ENCODE results near the gene FARP1. TPM values are rescaled to one million over a fixed set of nuclear protein-coding genes. Genes with fewer than 3 reads are reported as not detected.
A peak's percentile ranks its signal among the peaks of the same experiment; 100 is the strongest.

Gene FARP1
- total and polyA plus RNA-seq, 2 of the 13 experiments (the other 11 are each of a cell fraction or from before 2014, with no cell fraction given), result 70.6 to 126 TPM

DNA sequence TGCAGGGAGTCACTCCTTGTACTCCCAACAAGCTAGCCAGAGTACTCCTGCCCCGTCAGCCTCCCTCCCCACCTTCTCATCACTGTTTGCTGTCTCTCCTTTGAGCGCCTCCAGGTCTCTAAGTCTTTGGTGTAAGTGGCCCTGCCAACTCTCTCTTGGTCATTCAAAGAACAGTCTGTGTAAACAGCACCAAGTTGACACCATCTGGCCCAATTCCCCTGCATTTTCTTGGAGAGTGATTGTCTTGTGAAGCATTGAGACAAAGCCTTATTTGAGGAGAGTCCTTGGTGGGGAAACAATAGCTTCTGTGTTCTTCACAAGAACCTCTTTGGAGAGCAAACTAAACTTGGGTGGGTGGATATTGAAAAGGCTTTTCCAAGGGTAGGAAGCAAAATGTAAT is 148.8 kb downstream of the FARP1 start:
- Histone ChIP-seq H3K9me3 (ENCODE audit: low read length) (no peaks in the 10 kb centered on the region), H3K4me2 (ENCODE audit: low read depth, low read length) (peak overlapping the region; percentile 38), H3K27me3 (ENCODE audit: control insufficient read depth in 1 of 2, insufficient read depth in 2 of 2, low read length in 2 of 2) (no peaks in the 10 kb centered on the region), H3K79me2 (ENCODE audit: insufficient read depth, low read length) (peaks cover 92% of the 10 kb centered on the region), H3K36me3 (replicated peaks in 1 of 2; ENCODE audit: control insufficient read depth in 1 of 2, insufficient read depth in 2 of 2, low read length in 2 of 2) (peaks cover 4 to 22% of the 10 kb centered on the region in 2 experiments; a peak in 3 of 5 replicates), H3K4me1 (ENCODE audit: insufficient read depth, low read length) (peaks cover 72% of the 10 kb centered on the region), H3K27ac (ENCODE audit: extremely low read length, insufficient read depth, low read length) (peak overlapping the region; percentile 51), H2AFZ (ENCODE audit: low read length) (no peak overlapping the region), H4K20me1 (ENCODE audit: insufficient read depth, low read length) (peaks cover 66% of the 10 kb centered on the region), H3K9ac (ENCODE audit: insufficient read depth, low read depth, low read length) (no peak overlapping the region), H3K4me3 (replicated peaks in 1 of 3; ENCODE audit: insufficient read depth in 1 of 3, low read depth in 2 of 3, low read length in 3 of 3) (no peak overlapping the region)
- WGBS (ENCODE audit: low lambda C conversion rate), result 62% methylated on average over 2 of the region's 2 CpGs
- in situ Hi-C loops (cut with HindIII; ENCODE audit: extremely low pct_ligation_motif_present, low pct_unique_long_range_greater_than_20kb), result no loop called here
- DNase-seq (ENCODE audit: low spot score) (peak; percentile 58), FAIRE-seq (peak; percentile 71), ATAC-seq (peak; percentile 32; the same call in 2 of the 3 replicates)
- POLR2A ChIA-PET, result interaction anchor here (1.1 to 2.6 kb wide), 4 partner anchors 9 to 45 kb away, joined by 3 to 10 read pairs (median 4); no protein-coding TSS in a partner anchor
- CTCF ChIA-PET (ENCODE audit: low intra/inter-chr PET ratio, low total read pairs), result no interaction called here
- intact Hi-C loops (cut with micrococcal nuclease; ENCODE audit: unreplicated experiment), result no loop called here
- no TSS peak for BruUV-seq (replicated peaks)
- no peak for TF ChIP-seq CHD4 (IDR thresholded peaks at IDR 0.05; ENCODE audit: borderline replicate concordance, low read length)
- no peak for TF ChIP-seq IRF2 (CRISPR knock-in tag; IDR thresholded peaks at IDR 0.05)
- TF ChIP-seq ZNF572 (CRISPR knock-in tag; IDR thresholded peaks at IDR 0.05), result no peak
- TF ChIP-seq, protein P1, sequence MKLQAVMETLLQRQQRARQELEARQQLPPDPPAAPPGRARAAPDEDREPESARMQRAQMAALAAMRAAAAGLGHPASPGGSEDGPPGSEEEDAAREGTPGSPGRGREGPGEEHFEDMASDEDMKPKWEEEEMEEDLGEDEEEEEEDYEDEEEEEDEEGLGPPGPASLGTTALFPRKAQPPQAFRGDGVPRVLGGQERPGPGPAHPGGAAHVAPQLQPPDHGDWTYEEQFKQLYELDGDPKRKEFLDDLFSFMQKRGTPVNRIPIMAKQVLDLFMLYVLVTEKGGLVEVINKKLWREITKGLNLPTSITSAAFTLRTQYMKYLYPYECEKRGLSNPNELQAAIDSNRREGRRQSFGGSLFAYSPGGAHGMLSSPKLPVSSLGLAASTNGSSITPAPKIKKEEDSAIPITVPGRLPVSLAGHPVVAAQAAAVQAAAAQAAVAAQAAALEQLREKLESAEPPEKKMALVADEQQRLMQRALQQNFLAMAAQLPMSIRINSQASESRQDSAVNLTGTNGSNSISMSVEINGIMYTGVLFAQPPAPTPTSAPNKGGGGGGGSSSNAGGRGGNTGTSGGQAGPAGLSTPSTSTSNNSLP (IDR thresholded peaks at IDR 0.05; ENCODE audit: low read depth, low read length), result no peak
- TF ChIP-seq TEAD3 (CRISPR knock-in tag; optimal IDR thresholded peaks at IDR 0.05; ENCODE audit: borderline replicate concordance), result peak; percentile 11
- TF ChIP-seq, protein P2, sequence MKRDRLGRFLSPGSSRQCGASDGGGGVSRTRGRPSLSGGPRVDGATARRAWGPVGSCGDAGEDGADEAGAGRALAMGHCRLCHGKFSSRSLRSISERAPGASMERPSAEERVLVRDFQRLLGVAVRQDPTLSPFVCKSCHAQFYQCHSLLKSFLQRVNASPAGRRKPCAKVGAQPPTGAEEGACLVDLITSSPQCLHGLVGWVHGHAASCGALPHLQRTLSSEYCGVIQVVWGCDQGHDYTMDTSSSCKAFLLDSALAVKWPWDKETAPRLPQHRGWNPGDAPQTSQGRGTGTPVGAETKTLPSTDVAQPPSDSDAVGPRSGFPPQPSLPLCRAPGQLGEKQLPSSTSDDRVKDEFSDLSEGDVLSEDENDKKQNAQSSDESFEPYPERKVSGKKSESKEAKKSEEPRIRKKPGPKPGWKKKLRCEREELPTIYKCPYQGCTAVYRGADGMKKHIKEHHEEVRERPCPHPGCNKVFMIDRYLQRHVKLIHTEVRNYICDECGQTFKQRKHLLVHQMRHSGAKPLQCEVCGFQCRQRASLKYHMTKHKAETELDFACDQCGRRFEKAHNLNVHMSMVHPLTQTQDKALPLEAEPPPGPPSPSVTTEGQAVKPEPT (CRISPR knock-in tag; IDR thresholded peaks at IDR 0.05; ENCODE audit: low read depth), result no peak
- TF ChIP-seq HDAC2 (CRISPR knock-in tag; IDR thresholded peaks at IDR 0.05), result no peak
- TF ChIP-seq SMAD1 (CRISPR knock-in tag; IDR thresholded peaks at IDR 0.05; ENCODE audit: borderline replicate concordance, low read depth), result no peak
- TF ChIP-seq, protein P3, sequence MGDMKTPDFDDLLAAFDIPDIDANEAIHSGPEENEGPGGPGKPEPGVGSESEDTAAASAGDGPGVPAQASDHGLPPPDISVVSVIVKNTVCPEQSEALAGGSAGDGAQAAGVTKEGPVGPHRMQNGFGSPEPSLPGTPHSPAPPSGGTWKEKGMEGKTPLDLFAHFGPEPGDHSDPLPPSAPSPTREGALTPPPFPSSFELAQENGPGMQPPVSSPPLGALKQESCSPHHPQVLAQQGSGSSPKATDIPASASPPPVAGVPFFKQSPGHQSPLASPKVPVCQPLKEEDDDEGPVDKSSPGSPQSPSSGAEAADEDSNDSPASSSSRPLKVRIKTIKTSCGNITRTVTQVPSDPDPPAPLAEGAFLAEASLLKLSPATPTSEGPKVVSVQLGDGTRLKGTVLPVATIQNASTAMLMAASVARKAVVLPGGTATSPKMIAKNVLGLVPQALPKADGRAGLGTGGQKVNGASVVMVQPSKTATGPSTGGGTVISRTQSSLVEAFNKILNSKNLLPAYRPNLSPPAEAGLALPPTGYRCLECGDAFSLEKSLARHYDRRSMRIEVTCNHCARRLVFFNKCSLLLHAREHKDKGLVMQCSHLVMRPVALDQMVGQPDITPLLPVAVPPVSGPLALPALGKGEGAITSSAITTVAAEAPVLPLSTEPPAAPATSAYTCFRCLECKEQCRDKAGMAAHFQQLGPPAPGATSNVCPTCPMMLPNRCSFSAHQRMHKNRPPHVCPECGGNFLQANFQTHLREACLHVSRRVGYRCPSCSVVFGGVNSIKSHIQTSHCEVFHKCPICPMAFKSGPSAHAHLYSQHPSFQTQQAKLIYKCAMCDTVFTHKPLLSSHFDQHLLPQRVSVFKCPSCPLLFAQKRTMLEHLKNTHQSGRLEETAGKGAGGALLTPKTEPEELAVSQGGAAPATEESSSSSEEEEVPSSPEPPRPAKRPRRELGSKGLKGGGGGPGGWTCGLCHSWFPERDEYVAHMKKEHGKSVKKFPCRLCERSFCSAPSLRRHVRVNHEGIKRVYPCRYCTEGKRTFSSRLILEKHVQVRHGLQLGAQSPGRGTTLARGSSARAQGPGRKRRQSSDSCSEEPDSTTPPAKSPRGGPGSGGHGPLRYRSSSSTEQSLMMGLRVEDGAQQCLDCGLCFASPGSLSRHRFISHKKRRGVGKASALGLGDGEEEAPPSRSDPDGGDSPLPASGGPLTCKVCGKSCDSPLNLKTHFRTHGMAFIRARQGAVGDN (CRISPR knock-in tag; IDR thresholded peaks at IDR 0.05), result no peak
- no peak for TF ChIP-seq ZNF672 (CRISPR knock-in tag; IDR thresholded peaks at IDR 0.05)
- no peak for TF ChIP-seq YEATS4 (CRISPR knock-in tag; IDR thresholded peaks at IDR 0.05; ENCODE audit: borderline replicate concordance)
- TF ChIP-seq ZC3H4 (CRISPR knock-in tag; IDR thresholded peaks at IDR 0.05; ENCODE audit: borderline replicate concordance), result no peak
- TF ChIP-seq PAWR (CRISPR knock-in tag; IDR thresholded peaks at IDR 0.05; ENCODE audit: borderline replicate concordance), result no peak
- TF ChIP-seq ZBTB1 (CRISPR knock-in tag; IDR thresholded peaks at IDR 0.05; ENCODE audit: borderline replicate concordance), result no peak
- TF ChIP-seq ZNF768 (CRISPR knock-in tag; IDR thresholded peaks at IDR 0.05), result no peak
- no peak for TF ChIP-seq DPF2 (CRISPR knock-in tag; IDR thresholded peaks at IDR 0.05; ENCODE audit: borderline replicate concordance, low read depth)
- TF ChIP-seq ZNF530 (CRISPR knock-in tag; IDR thresholded peaks at IDR 0.05; ENCODE audit: low read depth), result no peak

Data from HepG2 (cell line).